Measurements from ENCODE around the gene SNTB2. TPM values are rescaled to one million over a fixed set of nuclear protein-coding genes. Genes with fewer than 3 reads are reported as not detected.

The SNTB2 gene
- total and polyA plus RNA-seq, 8 donors, result 2.7 to 18.2 (median 10.0) TPM

DNA sequence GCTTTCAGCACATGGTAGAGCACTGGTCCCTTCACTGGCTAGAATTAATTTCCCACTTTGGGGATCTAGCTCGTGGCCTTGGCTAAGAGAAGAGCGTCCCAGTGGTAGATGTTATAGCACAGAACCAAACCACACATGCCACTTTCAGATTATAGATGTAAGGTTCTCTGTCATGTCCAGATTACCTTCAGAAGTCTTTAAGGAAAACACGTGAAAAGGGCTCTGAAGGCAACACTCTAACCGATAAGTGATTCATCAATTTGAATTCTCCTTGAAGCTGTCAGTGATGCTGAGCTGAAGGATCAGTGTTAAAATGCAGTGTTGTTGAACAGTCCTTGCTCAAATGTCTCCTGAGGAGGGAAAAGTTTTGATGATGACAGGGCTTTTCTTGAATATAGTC, 80.7 kb downstream of the SNTB2 start:
- Histone ChIP-seq H3K27ac (no peak overlapping the region), H3K4me3 (no peak overlapping the region), H3K4me1 (no peaks in the 10 kb centered on the region), H3K9me3 (no peaks in the 10 kb centered on the region), H3K36me3 (no peaks in the 10 kb centered on the region), H3K27me3 (no peaks in the 10 kb centered on the region)
- WGBS, 2 donors, result 87 to 96% methylated on average over 4 of the region's 4 CpGs
- no peak for TF ChIP-seq CTCF (IDR thresholded peaks at IDR 0.05)
- no peak for FAIRE-seq
- intact Hi-C loops (cut with DNase I), result no loop called here
- no peak for DNase-seq
- no peak for ATAC-seq

GRCh38 chr16:69270395-69270794, 83.4 kb downstream of the SNTB2 start:
- H3K4me3 ChIP-seq, result no peak overlapping the region
- H3K4me1 ChIP-seq, result no peaks in the 10 kb centered on the region
- FAIRE-seq, result no peak
- TF ChIP-seq CTCF (IDR thresholded peaks at IDR 0.05), result no peak
- no peak overlapping the region for H3K27ac ChIP-seq
- no peaks in the 10 kb centered on the region for H3K27me3 ChIP-seq
- no peaks in the 10 kb centered on the region for H3K9me3 ChIP-seq
- 86 to 90% methylated on average over 3 of the region's 3 CpGs for WGBS, 2 donors
- intact Hi-C loops (cut with DNase I), result no loop called here
- ATAC-seq, result no peak
- no peak for DNase-seq
- no peaks in the 10 kb centered on the region for H3K36me3 ChIP-seq

DNA sequence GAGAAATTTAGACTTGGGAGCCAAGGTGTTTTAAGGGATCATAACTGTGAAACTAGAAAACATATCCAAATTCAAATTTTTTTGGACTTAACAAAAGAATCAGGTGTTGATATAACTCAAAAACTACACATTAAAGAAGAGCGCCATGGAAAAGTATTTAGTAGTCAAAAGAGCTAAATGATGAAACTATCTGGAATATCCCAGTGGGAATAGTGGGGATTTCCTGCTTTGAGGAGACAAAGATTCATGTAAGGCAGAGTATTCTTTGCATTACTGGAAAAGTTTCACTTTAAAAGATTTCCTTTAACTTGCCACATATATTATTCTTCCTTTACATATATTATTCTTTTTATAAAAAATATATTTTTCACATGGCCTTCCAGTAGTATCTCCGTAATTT, 83.9 kb downstream of the SNTB2 start:
- Histone ChIP-seq H3K4me1 (no peaks in the 10 kb centered on the region), H3K4me3 (no peak overlapping the region), H3K27ac (no peak overlapping the region), H3K9me3 (no peaks in the 10 kb centered on the region), H3K27me3 (no peaks in the 10 kb centered on the region), H3K36me3 (no peaks in the 10 kb centered on the region)
- FAIRE-seq (no peak), DNase-seq (no peak), ATAC-seq (no peak)
- TF ChIP-seq CTCF (IDR thresholded peaks at IDR 0.05), result no peak
- intact Hi-C loops (cut with DNase I), result no loop called here
- WGBS, 2 donors, result 92 to 93% methylated on average over 2 of the region's 2 CpGs

GRCh38 chr16:69273009-69273408, 86.0 kb downstream of the SNTB2 start:
- TF ChIP-seq CTCF (IDR thresholded peaks at IDR 0.05), result no peak
- ATAC-seq (no peak), FAIRE-seq (no peak), DNase-seq (no peak)
- H3K36me3 ChIP-seq, result no peaks in the 10 kb centered on the region
- no peak overlapping the region for H3K4me3 ChIP-seq
- H3K4me1 ChIP-seq, result peaks cover 0 to 6% (median 0%) of the 10 kb centered on the region in 3 donors
- intact Hi-C loops (cut with DNase I), result no loop called here
- H3K9me3 ChIP-seq, result no peaks in the 10 kb centered on the region
- WGBS, 2 donors, result 88 to 91% methylated on average over 4 of the region's 4 CpGs
- H3K27me3 ChIP-seq, result no peaks in the 10 kb centered on the region
- no peak overlapping the region for H3K27ac ChIP-seq

DNA sequence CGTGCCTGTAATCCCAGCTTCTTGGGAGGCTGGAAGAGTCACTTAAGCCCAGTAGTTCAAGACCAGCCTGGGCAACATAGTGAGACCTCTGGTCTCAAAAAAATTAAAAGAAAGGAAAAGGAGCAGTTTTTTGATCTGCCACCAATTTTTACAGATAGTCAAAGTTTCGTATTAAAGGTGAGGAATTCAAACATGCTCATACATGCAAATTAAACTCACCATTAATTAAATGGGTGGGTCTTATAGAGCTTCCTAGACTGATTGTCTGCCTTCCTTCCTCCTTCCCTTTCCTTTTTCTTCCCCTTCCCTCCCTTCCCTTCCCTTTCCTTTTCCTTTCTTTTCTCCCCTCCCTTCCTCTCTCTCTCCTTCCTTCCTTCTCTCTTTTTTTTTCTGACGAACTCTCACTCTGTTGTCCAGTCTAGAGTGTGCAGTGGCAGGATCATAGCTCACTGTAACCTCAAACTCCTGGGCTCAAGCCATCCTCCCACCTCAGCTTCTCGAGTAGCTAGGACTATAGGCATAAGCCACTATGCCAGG, 87.8 kb downstream of the SNTB2 start:
- ATAC-seq (no peak), DNase-seq (no peak), FAIRE-seq (no peak)
- no peak for TF ChIP-seq CTCF (IDR thresholded peaks at IDR 0.05)
- peaks cover 0 to 6% (median 0%) of the 10 kb centered on the region in 3 donors for H3K4me1 ChIP-seq
- H3K9me3 ChIP-seq, result no peaks in the 10 kb centered on the region
- no peak overlapping the region for H3K27ac ChIP-seq
- 90 to 94% methylated on average over 4 of the region's 4 CpGs for WGBS, 2 donors
- H3K27me3 ChIP-seq, result no peaks in the 10 kb centered on the region
- H3K36me3 ChIP-seq, result no peaks in the 10 kb centered on the region
- no peak overlapping the region for H3K4me3 ChIP-seq
- intact Hi-C loops (cut with DNase I), result no loop called here
